IPS-20b (cell line): ENCODE results near the gene PREP.

Source experiments
- H3K27ac ChIP-seq: one replicate; pipeline ENCODE4 v1.5.1; 2013; ENCODE audit warnings: low read length
- H3K27me3 ChIP-seq: 2 replicates; pipeline ENCODE4 v1.6.1; 2013; ENCODE audit warnings: mild to moderate bottlenecking, low read length, inconsistent platforms; ENCODE audit not compliant: insufficient read depth
- H3K36me3 ChIP-seq: 2 replicates; pipeline ENCODE4 v1.6.1; 2013; ENCODE audit warnings: low read depth, mild to moderate bottlenecking, inconsistent platforms, low read length, moderate library complexity; ENCODE audit not compliant: insufficient read depth
- H3K4me1 ChIP-seq: 2 replicates; pipeline ENCODE4 v1.6.1; 2013; ENCODE audit warnings: mild to moderate bottlenecking, control low read depth, inconsistent platforms, low read length, moderate library complexity; ENCODE audit not compliant: insufficient read depth
- H3K4me3 ChIP-seq: 2 replicates; pipeline ENCODE4 v1.5.1; 2013; ENCODE audit warnings: mild to moderate bottlenecking, low read length, inconsistent platforms
- H3K9ac ChIP-seq: 2 replicates; pipeline ENCODE4 v1.6.1; 2013; ENCODE audit warnings: low read depth, mild to moderate bottlenecking, inconsistent platforms, low read length, moderate library complexity
- H3K9me3 ChIP-seq: 2 replicates; pipeline ENCODE4 v1.6.1; 2013; ENCODE audit warnings: mild to moderate bottlenecking, low read depth, low read length, inconsistent platforms; ENCODE audit not compliant: insufficient read depth

PREP gene

GRCh38 chr6:105276374-105276773 lies 126.5 kb downstream of the PREP start:
- Histone ChIP-seq H3K9me3 (no peaks in the 10 kb centered on the region), H3K4me1 (no peaks in the 10 kb centered on the region; the same call in 1 of the 2 replicates), H3K27me3 (no peaks in the 10 kb centered on the region), H3K4me3 (no peak overlapping the region), H3K9ac (no peak overlapping the region), H3K36me3 (peaks cover 57% of the 10 kb centered on the region), H3K27ac (no peak overlapping the region)

- H3K27ac ChIP-seq = no peak overlapping the region
- H3K36me3 ChIP-seq = peaks cover 49% of the 10 kb centered on the region
- no peak overlapping the region for H3K4me3 ChIP-seq
- H3K4me1 ChIP-seq = no peaks in the 10 kb centered on the region; the same call in 1 of the 2 replicates
- H3K9me3 ChIP-seq = no peaks in the 10 kb centered on the region
- no peaks in the 10 kb centered on the region for H3K27me3 ChIP-seq
- no peak overlapping the region for H3K9ac ChIP-seq
Measured at GRCh38 chr6:105275542-105275941, 127.3 kb downstream of the PREP start.

- Histone ChIP-seq H3K27me3 (no peaks in the 10 kb centered on the region), H3K9ac (no peak overlapping the region), H3K9me3 (no peaks in the 10 kb centered on the region), H3K36me3 (peaks cover 42% of the 10 kb centered on the region), H3K27ac (no peak overlapping the region), H3K4me1 (no peaks in the 10 kb centered on the region; the same call in 1 of the 2 replicates), H3K4me3 (no peak overlapping the region)
Measured at GRCh38 chr6:105274678-105275077, 128.2 kb downstream of the PREP start.

GRCh38 chr6:105273589-105273988 lies 129.3 kb downstream of the PREP start:
- Histone ChIP-seq H3K27me3 (no peaks in the 10 kb centered on the region), H3K9me3 (no peaks in the 10 kb centered on the region), H3K27ac (no peak overlapping the region), H3K4me1 (no peaks in the 10 kb centered on the region; the same call in 1 of the 2 replicates), H3K36me3 (peaks cover 33% of the 10 kb centered on the region), H3K9ac (no peak overlapping the region), H3K4me3 (no peak overlapping the region)

GRCh38 chr6:105272786-105273185 lies 130.1 kb downstream of the PREP start:
- no peak overlapping the region for H3K4me3 ChIP-seq
- no peaks in the 10 kb centered on the region for H3K9me3 ChIP-seq
- H3K36me3 ChIP-seq = peaks cover 25% of the 10 kb centered on the region
- H3K9ac ChIP-seq = no peak overlapping the region
- H3K4me1 ChIP-seq = no peaks in the 10 kb centered on the region; the same call in 1 of the 2 replicates
- no peak overlapping the region for H3K27ac ChIP-seq
- H3K27me3 ChIP-seq = no peaks in the 10 kb centered on the region

- H3K27me3 ChIP-seq = no peaks in the 10 kb centered on the region
- H3K36me3 ChIP-seq = peaks cover 4% of the 10 kb centered on the region; the same call in 1 of the 2 replicates
- no peaks in the 10 kb centered on the region; the same call in 1 of the 2 replicates for H3K4me1 ChIP-seq
- H3K4me3 ChIP-seq = no peak overlapping the region
- H3K9ac ChIP-seq = no peak overlapping the region
- no peak overlapping the region for H3K27ac ChIP-seq
- peaks cover 7% of the 10 kb centered on the region; the same call in 1 of the 2 replicates for H3K9me3 ChIP-seq
Measured at GRCh38 chr6:105270511-105270910, 132.4 kb downstream of the PREP start.

- H3K27me3 ChIP-seq = no peaks in the 10 kb centered on the region
- no peaks in the 10 kb centered on the region; the same call in 1 of the 2 replicates for H3K4me1 ChIP-seq
- H3K9ac ChIP-seq = no peak overlapping the region
- peaks cover 7% of the 10 kb centered on the region; the same call in 1 of the 2 replicates for H3K9me3 ChIP-seq
- H3K27ac ChIP-seq = no peak overlapping the region
- no peak overlapping the region for H3K4me3 ChIP-seq
- H3K36me3 ChIP-seq = no peaks in the 10 kb centered on the region
Measured at GRCh38 chr6:105269390-105269789, 133.5 kb downstream of the PREP start.

GRCh38 chr6:105263685-105264610 lies 138.9 kb downstream of the PREP start:
- no peaks in the 10 kb centered on the region for H3K36me3 ChIP-seq
- H3K27me3 ChIP-seq = no peaks in the 10 kb centered on the region
- H3K4me1 ChIP-seq = peaks cover 7% of the 10 kb centered on the region; the same call in 1 of the 2 replicates
- H3K27ac ChIP-seq = no peak overlapping the region
- H3K9ac ChIP-seq = no peak overlapping the region
- no peak overlapping the region for H3K4me3 ChIP-seq
- peaks cover 7% of the 10 kb centered on the region; the same call in 1 of the 2 replicates for H3K9me3 ChIP-seq

GRCh38 chr6:105259913-105260889 lies 142.7 kb downstream of the PREP start:
- Histone ChIP-seq H3K27ac (no peak overlapping the region), H3K27me3 (no peaks in the 10 kb centered on the region), H3K36me3 (no peaks in the 10 kb centered on the region), H3K4me3 (no peak overlapping the region), H3K9ac (no peak overlapping the region), H3K9me3 (no peaks in the 10 kb centered on the region), H3K4me1 (peaks cover 10% of the 10 kb centered on the region; the same call in 1 of the 2 replicates)

GRCh38 chr6:105258816-105259215 lies 144.1 kb downstream of the PREP start:
- no peak overlapping the region for H3K27ac ChIP-seq
- no peaks in the 10 kb centered on the region for H3K9me3 ChIP-seq
- peaks cover 10% of the 10 kb centered on the region; the same call in 1 of the 2 replicates for H3K4me1 ChIP-seq
- H3K4me3 ChIP-seq = no peak overlapping the region
- no peak overlapping the region for H3K9ac ChIP-seq
- no peaks in the 10 kb centered on the region for H3K27me3 ChIP-seq
- H3K36me3 ChIP-seq = no peaks in the 10 kb centered on the region

- H3K27ac ChIP-seq = no peak overlapping the region
- H3K9ac ChIP-seq = no peak overlapping the region
- no peaks in the 10 kb centered on the region for H3K36me3 ChIP-seq
- no peaks in the 10 kb centered on the region for H3K9me3 ChIP-seq
- no peaks in the 10 kb centered on the region for H3K27me3 ChIP-seq
- peaks cover 10% of the 10 kb centered on the region; the same call in 1 of the 2 replicates for H3K4me1 ChIP-seq
- no peak overlapping the region for H3K4me3 ChIP-seq
Measured at GRCh38 chr6:105257340-105257739, 145.5 kb downstream of the PREP start.
